ENCODE data around the gene PIEZO2.
"Not testable (repeated sequence)": the region's sequence is repeated elsewhere in the genome, so short reads cannot be mapped to it uniquely, and the experiment has no call there.

The PIEZO2 gene

DNA sequence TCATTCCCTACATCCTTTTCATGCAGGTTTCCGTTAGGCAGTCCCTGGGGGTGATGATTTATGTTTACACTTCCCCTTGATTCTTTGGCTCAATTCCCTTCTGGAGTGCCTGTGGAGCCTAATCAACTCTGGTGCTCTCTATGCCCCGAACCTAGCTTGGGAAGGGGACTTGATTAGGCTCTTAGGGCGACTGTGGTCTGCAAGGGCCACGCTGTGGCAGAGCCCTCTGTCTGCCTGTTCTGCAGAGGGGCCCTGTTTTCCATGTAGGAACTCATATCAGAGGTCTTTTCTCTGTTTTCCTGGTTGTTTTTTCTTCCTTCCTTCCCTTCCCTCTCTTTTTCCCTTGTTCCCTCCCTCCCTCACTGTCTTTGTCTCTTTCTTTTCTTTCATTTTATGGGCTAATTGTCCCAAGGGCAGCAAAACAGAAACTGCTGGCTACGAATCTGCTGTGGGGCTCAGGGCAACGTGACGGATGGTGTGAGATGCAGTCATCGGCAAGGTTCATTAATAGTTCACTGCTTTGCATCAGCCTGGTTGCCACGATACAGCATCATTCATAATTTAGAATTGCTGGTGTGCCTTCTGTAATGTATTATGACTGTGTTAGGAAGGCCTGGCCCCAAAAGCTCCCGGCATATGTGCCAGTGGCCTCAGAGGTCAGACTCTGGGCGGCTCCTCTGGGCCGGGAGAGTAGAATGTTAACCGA is 489.0 kb downstream of the PIEZO2 start:
- TF ChIP-seq ZFX (IDR thresholded peaks at IDR 0.05; ENCODE audit: borderline replicate concordance), result no peak
- TF ChIP-seq, protein P1, sequence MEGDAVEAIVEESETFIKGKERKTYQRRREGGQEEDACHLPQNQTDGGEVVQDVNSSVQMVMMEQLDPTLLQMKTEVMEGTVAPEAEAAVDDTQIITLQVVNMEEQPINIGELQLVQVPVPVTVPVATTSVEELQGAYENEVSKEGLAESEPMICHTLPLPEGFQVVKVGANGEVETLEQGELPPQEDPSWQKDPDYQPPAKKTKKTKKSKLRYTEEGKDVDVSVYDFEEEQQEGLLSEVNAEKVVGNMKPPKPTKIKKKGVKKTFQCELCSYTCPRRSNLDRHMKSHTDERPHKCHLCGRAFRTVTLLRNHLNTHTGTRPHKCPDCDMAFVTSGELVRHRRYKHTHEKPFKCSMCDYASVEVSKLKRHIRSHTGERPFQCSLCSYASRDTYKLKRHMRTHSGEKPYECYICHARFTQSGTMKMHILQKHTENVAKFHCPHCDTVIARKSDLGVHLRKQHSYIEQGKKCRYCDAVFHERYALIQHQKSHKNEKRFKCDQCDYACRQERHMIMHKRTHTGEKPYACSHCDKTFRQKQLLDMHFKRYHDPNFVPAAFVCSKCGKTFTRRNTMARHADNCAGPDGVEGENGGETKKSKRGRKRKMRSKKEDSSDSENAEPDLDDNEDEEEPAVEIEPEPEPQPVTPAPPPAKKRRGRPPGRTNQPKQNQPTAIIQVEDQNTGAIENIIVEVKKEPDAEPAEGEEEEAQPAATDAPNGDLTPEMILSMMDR (IDR thresholded peaks at IDR 0.05), result no peak
- no peak overlapping the region for H3K27ac ChIP-seq

DNA sequence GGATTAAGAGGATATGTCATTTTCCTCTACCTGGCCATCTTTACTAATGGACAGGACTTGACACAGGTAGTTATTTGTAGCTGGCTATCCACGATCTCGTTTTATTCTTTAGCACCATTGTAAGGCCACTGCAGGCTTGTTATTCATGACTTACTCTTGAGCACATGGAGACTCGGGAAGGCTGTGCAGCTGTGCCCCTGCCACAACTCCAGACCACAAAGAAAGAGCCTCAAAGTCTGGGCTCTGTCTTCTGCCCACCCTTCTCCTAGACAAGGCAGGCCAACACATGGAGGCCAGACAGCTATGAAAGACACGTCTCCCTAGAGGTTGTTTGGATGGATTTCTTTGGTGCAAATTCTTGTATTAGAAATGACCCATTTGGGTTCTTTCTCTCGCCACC is 489.8 kb downstream of the PIEZO2 start:
- no peak overlapping the region for H3K27ac ChIP-seq
- TF ChIP-seq, protein P1 (IDR thresholded peaks at IDR 0.05), result no peak
- TF ChIP-seq ZFX (IDR thresholded peaks at IDR 0.05; ENCODE audit: borderline replicate concordance), result no peak

DNA sequence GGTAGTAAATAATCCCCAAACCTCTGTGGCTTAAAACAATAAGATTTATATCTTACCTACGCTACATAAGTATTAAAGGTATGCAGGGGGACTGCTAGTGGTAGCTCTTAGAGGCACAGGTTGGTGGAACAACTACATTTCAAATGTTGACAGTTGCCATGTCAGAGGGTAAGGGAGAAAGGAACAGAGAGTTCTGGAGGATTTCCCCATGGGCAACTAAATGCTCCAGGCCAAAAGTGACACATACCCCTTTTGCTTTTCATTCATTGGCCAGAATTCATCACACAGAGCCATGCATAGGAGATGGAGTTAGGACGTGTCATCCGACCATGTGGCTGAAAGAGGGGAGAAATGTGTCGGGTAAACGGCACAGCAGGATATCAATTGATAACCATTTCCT is 490.4 kb downstream of the PIEZO2 start:
- TF ChIP-seq ZFX (IDR thresholded peaks at IDR 0.05; ENCODE audit: borderline replicate concordance), result no peak
- TF ChIP-seq, protein P1 (IDR thresholded peaks at IDR 0.05), result no peak
- H3K27ac ChIP-seq, result no peak overlapping the region

DNA sequence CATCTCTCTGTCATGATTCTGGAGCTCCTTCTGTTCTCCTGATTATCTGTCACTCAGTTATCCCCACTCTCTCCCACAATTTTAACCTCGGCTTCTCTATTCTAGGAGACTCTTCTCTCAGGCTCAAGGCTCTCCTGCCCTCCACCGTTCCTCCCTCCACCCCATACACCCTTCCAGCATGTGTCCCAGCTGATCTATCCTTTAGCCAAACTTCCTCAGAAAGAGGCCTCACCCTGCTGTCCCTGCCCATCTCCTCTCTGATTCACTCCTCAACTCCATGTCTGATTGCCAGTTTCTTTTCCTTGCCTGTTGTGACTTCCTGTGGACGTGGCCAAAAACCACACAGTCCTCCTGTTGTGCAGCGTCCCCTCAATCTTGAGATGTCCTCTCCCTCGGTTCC is 505.4 kb downstream of the PIEZO2 start:
- not testable (repeated sequence) for H3K27ac ChIP-seq

DNA sequence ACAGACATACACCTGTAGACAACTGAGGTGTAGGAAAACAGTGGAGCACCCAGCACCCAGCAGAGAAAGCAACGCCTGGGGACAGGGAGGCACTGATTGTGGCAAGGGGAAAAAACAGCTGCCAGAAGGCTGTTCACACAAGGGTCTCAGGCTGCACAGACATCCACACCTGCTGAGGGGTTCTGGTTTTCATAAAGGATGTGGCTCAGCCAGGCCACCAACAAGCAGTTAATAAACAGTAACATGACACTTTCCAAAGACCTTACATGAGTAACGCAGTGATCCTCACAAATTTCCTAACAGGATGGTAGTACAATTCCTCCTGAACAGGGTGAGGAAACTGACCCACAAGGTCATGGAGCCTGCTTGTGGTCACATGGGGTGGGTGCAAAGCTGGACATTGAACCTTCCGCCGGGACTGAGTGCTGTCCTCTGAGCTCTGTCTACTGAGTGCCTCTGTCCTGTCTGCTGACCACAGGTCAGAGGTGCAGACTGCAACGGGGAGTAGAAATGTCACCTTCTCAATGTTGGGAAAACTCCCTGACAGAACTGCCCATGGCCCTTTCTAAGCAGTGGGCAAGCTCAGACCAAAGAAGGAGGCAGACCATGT is 506.3 kb downstream of the PIEZO2 start:
- H3K27ac ChIP-seq, result not testable (repeated sequence)

DNA sequence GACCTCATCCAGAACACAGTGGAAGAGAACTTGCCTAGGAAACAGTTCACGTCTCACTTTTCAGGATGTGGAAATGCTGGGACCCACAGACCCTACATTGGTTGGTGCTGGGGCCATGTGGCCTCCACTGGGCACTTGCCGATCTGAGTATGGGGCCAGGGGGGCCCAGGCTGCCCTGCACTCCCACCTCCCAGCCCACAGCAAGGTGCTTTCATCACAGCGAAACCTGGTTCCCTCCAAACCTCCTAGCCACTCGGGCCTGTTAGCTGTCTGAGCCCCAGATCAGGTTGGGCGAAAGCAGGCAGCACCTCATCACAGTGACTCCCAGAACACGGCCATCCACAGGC is 510.9 kb downstream of the PIEZO2 start:
- not testable (repeated sequence) for H3K27ac ChIP-seq

DNA sequence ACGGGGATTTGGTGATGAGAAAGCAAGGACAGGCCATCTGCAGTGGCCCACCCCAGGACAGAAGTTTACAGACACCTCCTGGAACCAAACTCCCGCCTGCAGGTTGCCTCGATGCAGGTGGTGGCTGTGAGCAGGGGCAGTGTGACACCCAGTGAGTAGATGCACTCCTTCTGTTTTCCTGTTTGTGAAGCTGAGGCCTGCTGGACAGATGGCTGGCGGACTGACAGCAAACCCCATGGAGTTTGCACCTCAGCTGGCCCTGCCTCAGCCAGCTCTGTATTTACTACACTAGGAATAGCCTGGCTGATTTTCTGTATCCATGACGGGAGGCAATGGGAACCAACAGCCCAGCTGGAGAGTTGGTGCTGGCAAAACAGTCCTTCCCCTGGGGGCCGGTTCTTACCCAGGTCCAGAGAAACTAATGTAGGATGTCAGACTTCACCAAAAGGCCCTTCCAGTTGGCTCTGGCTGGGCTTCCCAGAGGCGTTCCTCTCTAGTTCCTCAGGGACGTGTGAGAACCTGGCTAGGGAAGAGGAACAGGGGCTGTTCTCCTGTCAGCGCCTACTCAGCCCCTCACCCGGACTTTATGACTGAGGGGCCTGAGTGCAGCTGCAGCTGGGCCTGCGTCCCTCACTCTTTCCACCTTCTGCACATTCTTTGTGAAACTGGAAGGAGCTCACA is 511.4 kb downstream of the PIEZO2 start:
- H3K27ac ChIP-seq, result not testable (repeated sequence)

DNA sequence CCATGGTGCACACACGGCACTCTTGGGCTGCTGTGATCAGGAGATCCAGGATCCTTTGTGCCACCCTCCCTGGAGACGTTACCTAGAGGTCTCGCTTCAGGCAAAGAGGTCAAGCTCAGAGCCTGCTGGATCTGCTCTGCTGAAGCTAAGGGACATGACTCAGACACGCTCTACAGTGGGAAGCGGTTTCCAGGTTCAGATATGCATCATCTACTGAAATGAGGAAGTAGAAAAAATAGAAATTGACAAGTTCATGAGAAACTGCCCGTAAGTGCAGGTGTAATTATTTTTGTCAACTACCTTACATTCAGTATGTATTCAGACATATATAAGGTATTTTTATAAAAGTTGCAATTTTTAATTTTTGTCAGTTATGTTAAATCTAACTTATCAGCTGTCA is 520.3 kb downstream of the PIEZO2 start:
- not testable (repeated sequence) for H3K27ac ChIP-seq

DNA sequence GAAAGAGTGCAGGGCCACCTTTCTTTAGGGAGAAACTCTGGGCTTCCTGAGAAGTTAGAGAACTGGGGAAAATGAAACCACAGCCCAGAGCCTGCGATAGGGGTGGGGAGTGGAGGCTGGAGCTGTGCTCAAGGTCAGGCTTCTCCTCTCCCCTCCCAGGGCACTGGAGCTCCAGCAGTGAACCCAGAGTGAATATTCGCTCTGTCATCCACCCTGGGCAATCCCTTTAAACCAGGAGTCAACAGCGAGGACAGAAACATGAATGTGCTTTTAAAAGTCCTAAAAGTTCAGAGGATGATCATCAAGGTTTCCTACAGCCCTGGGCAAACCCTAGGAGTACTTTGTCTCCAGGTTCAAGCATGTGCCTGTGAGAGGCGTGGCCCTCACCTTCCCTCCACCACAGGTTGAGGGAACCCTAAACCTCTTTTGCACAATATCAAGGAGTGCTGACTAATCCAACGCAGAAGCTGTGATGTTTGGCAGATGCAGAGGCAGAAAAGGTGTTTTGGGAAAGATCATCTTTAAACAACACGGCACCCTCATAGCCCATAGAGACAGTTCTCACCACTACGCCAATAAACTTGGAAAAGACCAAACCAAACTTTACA is 522.7 kb downstream of the PIEZO2 start:
- H3K27ac ChIP-seq, result not testable (repeated sequence)

DNA sequence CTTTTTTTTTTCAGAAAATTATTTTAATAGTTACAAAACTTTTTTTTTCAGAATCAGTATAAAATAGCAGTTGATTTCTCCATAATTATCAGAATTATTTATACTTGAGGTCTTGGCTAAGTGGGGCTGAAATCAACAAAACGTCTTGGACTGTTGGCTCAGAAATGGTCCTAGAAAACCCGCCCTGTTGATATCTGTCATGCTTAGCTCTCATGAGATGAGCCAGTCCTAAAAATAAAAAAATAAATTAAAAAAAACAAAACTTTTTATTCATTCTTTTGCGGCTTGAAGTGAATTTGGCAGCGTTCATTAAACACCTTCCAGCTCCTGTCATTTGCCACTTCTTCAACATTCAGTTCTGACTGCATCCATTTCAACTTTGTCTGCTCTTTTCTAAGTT is 525.8 kb downstream of the PIEZO2 start:
- not testable (repeated sequence) for H3K27ac ChIP-seq

DNA sequence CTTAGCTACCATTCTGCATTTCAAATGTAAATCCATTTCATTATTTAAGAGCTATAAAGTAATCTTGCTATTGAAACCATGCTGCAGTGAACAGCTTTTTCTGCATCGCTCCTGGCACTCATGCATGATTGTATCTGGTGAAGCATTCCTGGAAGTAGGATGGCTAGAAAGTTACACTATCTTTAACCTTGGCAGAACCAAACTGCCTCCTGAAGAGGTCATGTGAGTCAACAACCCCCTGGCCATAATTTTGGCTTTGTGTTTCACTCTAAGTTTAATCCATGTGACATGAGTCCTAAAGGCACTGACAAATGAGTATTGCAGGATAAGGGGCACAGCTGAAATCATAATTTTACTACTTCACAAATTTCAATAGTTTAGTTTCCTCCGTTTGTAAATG is 526.4 kb downstream of the PIEZO2 start:
- H3K27ac ChIP-seq, result not testable (repeated sequence)

DNA sequence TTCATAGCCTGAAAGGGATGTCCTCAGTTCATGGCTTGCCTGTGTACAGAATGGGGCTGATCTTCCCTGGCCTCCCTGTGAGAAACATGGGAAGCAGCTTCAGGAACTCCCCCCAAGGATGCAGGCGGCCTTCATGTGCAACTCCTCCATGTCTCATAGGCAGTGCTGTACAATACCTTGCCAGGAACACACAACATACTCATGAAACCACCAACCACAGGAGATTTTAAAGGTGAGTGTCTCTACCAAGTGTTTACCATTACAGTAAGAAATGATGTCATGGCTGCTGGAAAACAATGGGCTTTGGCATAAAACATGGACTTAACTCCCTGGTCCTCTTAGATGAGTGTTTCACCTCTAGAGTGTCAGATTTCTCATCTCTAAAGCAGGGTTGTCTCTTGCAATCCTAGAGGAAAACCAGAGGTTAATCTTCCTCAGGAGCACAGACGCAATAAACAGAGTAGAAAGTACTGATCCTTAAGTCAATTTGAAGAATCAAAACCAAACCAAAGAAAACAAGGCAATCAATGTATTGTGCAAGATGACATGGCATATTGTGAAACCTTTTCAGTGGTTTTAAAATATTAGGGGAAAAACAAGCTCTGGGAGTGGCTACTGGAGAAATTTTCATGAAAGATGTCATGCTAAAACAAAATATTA is 528.6 kb downstream of the PIEZO2 start:
- not testable (repeated sequence) for H3K27ac ChIP-seq
